GM18873 (cell line): Measurements from ENCODE around the gene NCK2.
A peak's percentile ranks its signal among the peaks of the same experiment; 100 is the strongest.

Experiments used
- ATAC-seq: cut with Tn5 transposase; IDR thresholded peaks from one replicate; pipeline ENCODE4 v1.9.1; 2021; ENCODE audit warnings: mild to moderate bottlenecking, moderate library complexity, moderate number of reproducible peaks; ENCODE audit not compliant: unreplicated experiment, low FRiP score

NCK2 gene

DNA sequence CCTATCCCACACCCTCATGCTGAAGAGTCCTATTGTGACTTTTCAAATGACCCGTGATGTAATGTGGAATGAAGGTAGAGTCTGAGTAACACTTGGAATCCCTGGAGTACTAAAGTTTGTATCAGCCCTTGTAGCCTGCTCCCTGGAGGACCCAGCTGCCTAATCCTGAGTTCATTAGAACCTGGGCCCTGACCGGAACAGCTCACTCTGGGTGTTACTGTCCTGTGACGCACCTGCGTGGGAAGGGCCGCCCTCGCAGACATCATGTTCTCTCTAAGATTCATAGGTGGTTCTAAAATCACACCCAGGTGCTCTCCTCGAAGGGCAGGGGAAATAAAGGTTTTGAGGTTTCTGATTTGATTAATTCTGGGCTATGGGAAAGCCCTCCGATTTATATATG, 62.3 kb downstream of the NCK2 start:
- ATAC-seq = no peak

DNA sequence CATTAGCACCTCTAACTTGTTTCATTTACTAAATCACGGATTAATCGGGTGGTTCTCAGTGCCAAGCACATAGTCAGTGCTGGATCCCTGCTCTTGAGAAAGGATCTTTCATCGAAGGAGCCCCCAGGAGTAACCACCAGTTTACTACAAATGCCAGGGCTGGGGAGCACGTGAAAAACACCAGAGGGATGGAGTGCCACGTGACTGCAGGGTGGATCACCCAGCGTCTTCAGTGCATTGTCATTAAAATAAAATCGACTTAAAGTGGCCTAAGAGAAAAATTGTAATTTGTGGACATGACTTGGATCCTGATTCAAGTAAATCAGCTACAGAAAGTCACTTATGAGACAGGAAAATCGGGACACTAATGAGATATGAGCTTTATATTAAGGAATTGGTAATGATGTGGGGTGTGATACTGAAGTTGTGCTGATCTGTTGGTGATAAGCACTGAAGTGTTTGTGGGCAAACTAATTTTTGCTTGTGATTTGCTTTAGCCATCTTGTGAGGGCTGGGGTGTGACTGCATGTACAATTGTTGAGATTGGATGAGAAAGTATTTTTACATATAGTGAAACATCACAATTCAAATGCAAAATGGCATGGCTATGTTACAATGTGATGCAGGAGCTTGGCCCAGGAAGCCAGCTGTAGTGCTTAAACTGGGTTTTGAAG, 63.8 kb downstream of the NCK2 start:
- ATAC-seq = no peak

DNA sequence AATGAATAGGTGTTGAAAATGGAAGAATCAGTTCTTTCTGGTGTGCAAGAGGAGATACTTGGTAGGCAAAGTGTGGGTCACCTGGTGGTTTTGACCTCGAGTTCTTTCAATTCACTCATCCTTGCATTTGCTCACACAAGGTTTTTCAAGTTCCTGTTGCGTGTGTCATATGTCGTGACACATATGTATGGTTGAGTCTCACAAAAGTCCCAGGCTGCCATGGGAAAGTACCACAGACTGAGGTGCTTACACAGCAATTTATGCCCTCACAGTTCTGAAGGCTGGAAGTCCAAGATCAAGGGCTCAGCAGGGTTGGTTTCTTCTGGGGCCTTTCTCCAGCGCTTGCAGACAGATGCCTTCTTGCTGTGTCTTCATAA, 64.4 kb downstream of the NCK2 start:
- no peak for ATAC-seq

DNA sequence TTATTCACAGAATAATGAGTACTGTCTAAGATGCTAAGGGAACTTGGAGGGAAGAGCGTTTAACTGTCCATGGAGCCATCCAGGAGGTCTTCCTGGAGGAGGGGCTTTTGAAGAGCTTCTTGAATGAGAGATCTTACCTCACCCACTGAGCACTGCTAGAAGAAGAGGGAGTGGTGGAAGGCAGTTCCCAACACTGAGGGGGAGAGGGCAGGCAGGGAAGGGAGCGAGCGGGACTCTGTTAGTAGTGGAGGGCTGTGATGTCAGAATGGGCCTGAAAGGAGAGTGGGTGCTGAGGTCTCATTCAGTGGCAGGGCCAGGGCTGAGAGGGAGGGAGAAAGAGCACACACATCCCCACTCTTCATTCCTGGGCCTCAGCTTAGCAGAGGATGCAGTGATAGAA, 65.0 kb downstream of the NCK2 start:
- ATAC-seq = no peak

DNA sequence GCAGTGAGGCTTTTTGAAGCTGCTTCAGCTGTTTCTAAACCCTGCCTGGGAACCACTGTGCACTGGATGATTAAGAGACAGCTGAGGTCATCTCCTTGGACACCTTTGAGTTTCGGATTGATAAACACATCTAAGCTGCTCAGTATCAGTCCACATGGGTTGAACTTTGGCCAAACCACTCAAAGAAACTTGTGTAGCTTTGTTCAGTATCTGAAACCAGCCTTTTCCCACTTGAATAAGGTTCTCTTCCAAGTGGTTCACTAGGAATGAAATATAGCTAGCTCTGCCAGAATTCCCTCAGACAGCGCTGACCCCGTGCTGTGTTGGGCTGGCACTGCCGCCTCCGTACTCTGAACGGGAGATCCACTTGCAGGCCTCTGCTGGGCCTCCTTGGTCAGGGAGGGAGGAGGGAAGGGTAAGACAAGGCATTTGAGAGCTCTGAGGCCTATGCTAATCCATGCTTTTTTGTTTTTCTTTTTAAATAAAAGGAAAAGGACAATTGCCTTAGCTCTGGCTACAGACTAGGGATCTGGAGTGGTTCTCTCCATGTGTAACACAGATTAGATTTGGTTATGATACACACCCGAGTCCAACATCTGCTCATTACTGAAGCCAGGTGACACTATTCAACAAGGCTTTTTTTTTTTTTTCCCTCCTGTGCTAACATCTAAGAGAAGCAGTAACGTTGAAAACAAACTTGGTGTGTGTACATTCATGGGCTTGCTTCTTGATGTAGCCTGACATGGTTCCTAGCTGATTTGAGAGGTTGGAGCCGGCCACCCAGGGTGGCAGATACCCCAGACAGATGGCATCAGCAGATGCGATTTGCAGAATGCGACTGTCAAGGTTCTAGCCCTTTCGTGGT, 67.7 kb downstream of the NCK2 start:
- ATAC-seq = peak; percentile 83

DNA sequence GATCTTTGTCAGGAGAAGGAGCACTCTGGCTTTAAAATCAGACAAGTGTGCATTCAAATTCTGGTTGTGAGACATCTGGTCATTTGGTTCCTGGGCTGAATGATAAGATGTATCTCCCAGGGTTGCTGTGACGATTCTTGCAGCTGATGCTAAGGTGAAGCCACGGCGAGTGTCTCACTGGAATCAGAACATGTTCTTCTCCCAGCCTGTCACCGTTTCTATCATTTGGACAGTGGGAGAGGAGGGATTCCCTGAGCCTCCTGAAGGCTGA, 68.3 kb downstream of the NCK2 start:
- ATAC-seq = no peak

DNA sequence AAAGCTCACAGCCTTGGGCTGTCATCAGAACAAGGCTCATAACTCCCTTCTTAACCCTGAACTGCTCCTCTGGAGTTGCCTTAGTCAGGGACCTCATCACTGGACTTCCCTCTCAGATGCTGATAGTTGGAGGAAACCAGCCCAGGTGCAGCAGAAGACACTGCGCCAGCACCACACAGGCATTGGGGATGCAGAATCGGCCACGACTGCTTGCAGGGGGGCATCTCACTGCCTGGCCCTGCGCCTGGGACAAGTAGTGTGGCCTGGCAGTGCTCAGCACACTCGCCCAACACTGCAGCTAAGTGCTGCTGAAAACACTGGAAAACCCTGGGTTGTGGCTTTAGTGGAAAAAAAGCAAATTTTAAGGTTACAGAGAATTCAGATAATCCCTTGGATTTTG, 68.7 kb downstream of the NCK2 start:
- no peak for ATAC-seq

DNA sequence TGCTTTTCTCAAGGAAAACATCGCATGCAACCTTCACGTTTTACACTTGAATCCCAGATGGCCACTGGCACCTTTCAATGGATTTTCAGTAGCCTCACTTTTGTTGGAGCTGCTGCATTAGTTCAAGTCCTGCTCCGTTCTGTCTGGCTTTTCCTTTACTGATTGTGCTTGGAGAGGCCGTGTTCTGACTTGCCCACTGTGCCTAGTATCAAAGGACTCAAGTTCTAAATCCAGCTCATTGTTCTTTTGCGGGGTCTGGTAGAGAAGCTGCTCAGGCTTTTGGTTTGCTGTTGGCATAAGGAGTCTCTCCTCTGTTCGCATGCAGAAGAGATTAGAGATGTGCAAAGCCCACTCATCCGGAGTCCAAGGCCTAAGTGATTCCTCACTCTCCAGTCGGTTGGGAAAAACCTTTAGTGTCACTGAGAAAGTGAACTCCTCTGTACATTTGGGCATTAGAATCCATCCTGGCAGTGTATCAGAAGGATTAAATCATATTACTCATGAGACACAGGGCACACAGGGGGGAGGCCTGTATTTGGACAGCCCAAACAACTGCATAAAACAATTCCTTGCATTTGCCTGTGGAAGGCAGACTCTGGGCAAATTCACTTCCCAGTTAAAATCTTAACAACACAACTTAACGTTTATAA, 69.7 kb downstream of the NCK2 start:
- no peak for ATAC-seq

DNA sequence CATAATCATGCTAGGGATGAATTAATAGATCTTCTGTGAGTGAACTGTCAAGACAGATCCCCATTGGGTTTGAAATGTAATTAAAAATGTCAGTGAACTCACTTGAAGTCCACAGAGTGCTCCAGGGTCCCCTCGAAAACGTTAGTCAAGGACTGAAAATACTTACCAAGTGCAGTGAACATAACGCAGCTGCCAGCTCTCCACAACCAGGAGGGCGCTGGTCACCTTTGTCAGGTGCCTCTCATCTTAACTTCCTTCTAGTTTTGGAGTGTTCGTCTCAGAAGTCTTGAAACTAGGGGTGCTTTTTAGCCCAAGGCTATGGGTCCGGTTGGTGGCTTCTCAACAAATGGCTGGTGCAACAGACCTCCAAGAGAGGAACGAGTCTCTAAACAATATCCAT, 70.7 kb downstream of the NCK2 start:
- ATAC-seq = no peak

DNA sequence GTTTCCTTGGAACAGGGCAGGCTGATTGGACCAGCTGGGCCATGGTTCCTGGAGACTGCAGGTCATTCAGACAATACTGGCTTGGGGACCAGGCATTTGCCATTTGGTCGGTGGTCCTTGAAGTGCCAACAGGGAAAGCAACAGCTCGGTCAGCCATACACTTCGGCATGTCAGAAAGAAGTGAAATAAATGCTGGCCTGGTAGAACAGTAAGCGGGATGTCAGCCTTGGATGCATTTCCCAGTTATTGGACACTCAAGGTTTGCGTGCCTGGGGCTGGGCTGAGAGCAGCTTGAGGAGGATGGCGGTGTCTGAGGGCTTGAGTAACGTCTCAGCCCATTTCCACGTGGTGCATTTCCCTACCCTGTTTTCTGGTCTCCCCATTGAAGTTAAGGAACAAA, 75.4 kb downstream of the NCK2 start:
- ATAC-seq = no peak

DNA sequence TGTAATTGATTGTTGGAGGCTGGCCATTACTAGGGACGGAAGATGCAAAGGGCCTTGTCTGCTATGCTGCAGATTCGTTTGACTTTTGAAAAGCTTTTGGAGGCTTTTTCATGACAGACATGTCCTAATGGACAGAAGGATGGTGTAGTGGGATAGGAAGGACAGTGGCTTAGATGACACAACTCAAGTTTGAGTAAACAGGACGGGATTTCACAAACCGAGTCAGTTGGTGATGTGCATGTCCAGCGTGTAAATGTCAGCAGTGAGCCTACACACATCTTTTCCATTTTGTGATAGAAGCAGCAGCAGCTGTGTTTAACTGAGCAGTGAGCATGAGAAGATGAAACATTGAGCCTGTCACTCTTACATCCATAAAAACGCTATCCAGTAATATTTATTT, 76.0 kb downstream of the NCK2 start:
- no peak for ATAC-seq

DNA sequence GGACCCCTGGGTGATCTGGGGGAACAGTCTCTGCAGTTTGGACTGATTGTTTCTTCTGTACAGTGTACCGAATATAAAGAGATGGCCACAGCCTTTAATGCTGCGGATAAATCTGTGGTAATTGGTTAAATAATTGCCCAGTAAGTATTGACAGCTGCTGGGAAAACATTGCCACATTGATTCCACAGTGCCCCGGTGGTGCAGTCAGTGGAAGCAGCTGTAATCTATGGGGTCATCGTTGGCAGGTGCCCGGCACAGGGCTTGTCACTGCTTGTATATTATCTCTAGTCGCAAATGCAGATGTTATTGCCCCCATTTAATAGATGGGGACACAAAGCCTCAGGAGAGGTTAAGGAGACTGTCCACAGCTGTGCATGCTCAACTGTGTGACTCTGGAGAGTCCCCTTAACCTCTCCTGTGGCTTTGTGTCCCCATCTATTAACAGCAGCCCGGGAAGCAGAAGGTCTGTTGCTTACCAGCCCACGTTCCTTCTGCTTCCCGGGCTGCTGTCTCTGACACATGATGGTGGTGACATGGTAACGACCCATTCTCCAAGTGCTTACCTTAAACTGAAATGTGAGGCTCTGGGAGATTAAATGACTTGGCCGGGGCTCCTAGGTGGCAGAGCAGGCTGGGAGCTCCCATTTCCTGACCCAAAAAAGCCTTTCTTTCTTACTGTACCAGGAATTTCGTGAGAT, 76.9 kb downstream of the NCK2 start:
- no peak for ATAC-seq

DNA sequence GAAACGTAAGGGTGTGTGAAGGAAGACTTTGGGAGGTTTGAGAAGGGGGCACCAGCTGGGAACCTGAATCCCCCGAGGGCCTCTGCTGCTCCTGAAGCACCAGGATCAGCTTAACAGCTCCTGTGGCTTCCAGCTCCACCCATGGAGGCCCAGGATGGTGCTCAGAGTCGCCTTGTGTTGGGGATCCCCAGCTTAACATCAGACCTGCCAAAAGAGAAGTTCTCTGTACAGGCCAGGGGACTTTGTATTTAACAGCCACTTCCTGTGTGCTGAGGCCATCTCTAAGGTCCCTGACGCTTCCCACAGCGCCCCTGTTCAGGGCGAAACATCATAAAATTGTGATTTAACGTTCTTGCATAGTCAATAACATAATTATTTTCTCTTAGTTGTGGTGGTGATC, 77.5 kb downstream of the NCK2 start:
- peak; percentile 84 for ATAC-seq

DNA sequence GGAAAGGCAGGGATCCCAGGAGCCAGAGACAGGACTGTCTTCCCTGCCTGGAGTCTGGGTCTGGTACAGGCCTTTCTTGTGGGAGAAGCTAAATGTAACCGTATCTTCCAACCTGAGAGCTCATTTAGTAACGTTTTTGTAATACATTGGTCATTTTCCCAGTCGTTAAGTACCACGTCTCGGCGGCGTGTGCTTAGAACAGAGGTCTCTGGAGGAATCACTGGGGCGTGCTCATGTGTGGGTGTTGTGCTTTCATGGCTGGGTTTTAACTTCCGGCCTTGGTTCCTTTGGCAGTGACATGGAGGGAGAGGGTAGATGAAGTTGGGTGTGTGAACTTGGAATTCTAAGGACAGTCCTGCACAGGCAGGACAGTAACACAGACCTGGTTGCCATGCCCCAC, 79.7 kb downstream of the NCK2 start:
- ATAC-seq = no peak

DNA sequence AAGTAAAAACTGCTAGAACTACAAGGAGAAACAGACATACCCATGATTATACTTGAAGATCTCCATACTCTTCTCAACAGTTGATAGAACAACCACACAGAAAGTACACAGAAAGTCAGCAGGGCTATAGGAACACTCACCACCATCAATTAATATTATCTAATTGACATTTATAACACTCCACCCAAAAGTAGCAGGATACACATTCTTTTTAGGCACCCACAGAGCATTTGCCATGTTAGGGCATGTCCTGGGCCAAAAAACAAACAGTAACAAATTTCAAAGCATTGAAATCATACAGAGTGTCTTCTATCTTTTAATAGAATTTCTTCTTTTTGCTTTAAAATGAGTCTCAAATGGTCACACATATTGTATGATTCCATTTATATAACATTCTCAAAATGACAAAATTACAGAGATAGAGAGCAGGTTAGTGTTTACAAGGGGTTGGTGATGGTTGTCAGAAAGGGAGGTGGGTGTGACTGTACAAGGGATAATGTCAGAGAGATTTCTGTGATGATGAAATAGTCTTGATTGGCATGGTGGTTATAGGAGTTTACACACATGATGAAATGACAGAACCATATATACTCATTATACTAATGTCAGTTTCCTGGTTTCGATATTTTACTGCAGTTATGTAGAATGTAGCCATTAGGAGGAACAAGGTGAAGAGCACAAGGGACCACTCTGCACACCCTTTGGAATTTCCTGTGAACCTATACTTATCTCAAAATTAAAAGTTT, 82.8 kb downstream of the NCK2 start:
- ATAC-seq = peak; percentile 54

DNA sequence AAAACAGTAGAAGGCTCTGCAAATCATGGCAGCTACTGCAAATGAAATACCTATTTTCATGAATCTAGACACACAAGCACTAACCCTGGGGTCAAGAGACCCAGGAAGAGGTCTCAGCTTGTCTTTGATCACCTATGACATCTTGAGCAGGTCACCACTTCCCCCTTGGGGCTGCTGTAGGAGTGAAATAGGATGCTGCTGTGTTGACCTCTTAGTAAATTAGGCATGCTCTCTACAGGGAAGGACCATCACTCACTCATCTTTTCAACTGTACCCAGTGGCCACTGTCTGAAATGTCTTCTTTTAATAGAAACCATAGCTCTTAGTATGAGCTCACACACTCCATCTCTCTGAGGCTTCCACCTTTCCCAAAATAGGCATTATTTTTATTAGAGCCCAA, 83.8 kb downstream of the NCK2 start:
- ATAC-seq = no peak

DNA sequence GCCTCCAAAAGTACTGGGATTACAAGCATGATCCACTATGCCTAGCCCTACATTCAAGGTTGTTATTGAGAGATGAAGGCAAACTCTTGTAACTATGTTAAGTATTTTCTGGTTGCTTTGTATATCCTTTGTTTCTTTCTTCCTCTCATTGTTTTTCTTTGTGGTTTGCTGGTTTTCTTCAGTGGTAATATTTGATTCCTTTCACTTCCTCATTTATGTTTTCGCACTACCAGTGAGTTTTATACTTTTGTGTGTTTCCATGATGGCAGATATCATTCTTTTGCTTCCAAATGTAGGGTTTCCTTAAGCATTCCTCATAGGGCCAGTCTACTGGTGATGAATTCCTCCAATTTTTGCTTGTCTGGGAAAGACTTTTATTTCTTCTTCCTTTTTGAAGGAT, 90.2 kb downstream of the NCK2 start:
- peak; percentile 81 for ATAC-seq

DNA sequence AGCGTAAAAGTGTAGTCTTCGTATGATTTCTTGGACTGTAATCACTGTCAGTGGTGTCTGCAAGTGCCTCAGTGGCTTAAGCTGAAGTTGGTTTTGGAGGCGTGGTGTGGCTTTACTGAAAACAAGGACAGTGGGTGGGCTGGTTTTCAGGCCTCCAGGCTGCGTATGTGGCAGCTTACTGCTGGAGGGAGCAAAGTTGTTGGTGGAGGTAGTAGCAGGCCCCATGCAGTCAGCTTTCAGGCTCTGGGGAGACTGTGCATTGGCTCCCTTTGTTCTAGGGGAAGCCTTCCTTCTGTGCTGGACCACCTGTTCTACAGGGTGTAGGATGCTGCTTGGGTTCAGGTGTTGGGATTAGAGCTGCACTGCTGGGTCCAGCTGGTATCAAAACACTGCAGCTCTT, 91.6 kb downstream of the NCK2 start:
- ATAC-seq = no peak

DNA sequence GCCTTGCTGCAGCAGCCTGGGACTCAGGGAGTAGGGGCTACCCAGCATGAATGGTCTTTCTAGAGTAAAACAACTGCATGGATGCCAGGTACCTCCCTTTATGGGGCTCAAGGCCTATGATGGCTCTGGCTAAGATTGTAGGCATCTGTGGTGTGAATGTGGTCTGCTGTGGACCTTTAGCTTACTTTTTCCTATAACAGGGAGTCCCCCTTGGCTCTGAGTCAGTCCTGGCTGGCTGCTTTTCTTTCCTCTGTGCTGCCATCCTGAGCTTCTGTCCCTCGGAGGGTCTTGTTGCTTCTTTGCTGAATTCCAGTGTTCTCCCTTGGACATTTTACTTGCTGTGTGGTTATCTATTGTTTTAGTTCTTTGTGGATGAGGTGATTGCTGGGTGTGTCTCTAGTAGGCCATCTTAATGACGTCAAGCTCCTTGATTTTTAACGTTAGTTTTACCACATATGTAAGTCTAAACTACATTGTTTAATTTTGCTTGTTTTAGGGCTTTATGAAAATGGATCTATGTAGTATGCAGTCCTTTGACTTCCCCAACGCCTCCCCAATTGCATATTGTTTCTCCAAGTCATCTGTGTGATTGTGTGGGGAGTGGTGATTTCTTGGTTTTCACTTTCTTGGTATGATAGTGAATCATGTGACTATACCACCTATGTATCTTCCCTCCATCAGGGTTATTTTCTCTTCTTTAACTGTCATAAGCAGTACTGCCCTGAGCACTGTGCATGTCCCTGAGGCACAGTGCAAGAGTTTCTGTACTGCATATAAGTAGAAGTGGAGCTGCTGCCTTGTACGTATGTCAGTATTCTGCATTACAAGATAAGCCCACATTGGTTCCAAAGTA, 92.4 kb downstream of the NCK2 start:
- no peak for ATAC-seq

DNA sequence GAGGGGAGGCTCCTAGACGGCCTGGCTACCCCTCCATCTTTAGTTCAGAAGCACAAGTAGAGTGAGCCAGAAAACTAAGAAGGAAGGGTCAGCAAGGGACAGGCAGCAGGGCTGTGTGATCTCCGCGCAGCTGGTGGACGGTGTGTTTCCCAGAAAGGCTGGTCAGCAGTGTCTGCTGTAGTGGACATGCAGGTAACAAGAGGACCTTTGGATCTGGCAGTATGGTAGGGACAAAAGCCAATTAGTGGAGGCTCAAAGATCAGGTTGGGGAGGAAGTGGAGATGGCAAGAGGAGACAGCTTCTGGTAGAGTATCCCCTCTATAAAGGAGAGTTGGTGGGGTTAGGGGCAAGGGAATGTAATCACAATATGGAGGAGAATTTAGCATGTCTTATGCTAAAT, 95.1 kb downstream of the NCK2 start:
- ATAC-seq = no peak
